ENCODE measurements around the gene ARAP1.

GRCh38 chr11:72697814-72698213 is 54.4 kb downstream of the ARAP1 start:
- TF ChIP-seq CTCF (IDR thresholded peaks at IDR 0.05; ENCODE audit: low read length) (no peak), EZH2 (optimal IDR thresholded peaks at IDR 0.05; ENCODE audit: low read depth, low read length) (no peak)
